Parathyroid adenoma (tissue), 2 donors: ENCODE results near the gene ENAM.

Source experiments
- H2AFZ ChIP-seq: fragments of 300-600 bp; sonication (generic); one replicate; pipeline ENCODE4 v1.7.0; 2017; ENCODE audit warnings: antibody characterized with exemption, mild to moderate bottlenecking
- H3K27ac ChIP-seq: fragments of 300-600 bp; sonication (generic); one replicate; pipeline ENCODE4 v1.7.0; 2017
- H3K27me3 ChIP-seq: fragments of 300-600 bp; sonication (generic); one replicate; pipeline ENCODE4 v1.7.0; 2017; ENCODE audit warnings: low read length; ENCODE audit not compliant: control insufficient read depth, insufficient read depth
- H3K36me3 ChIP-seq: fragments of 300-600 bp; sonication (generic); one replicate; pipeline ENCODE4 v1.7.0; 2017; ENCODE audit warnings: low read length; ENCODE audit not compliant: control insufficient read depth, insufficient read depth
- H3K4me1 ChIP-seq: fragments of 300-600 bp; sonication (generic); one replicate; pipeline ENCODE4 v1.7.0; 2017; ENCODE audit warnings: control low read depth
- H3K4me2 ChIP-seq: fragments of 300-600 bp; sonication (generic); one replicate; pipeline ENCODE4 v1.7.0; 2017; ENCODE audit warnings: low read length
- H3K4me3 ChIP-seq: fragments of 300-600 bp; sonication (generic); one replicate; pipeline ENCODE4 v1.7.0; 2017; ENCODE audit warnings: low read depth, low read length
- H3K79me2 ChIP-seq: fragments of 300-600 bp; sonication (generic); one replicate; pipeline ENCODE4 v1.7.0; 2017; ENCODE audit warnings: control low read depth
- H3K9ac ChIP-seq: fragments of 300-600 bp; sonication (generic); one replicate; pipeline ENCODE4 v1.7.0; 2017; ENCODE audit warnings: mild to moderate bottlenecking
- H3K9me3 ChIP-seq: fragments of 300-600 bp; sonication (generic); one replicate; pipeline ENCODE4 v1.7.0; 2017; ENCODE audit warnings: low read length; ENCODE audit not compliant: control insufficient read depth
- CTCF ChIP-seq: fragments of 300-600 bp; sonication (generic); IDR thresholded peaks from one replicate; pipeline ENCODE4 v1.7.0; 2017; ENCODE audit warnings: antibody characterized with exemption, mild to moderate bottlenecking
- donor health status: primary hyperparathyroidism.

Gene ENAM

GRCh38 chr4:70613306-70614183, 15.0 kb upstream of the ENAM start:
- Histone ChIP-seq H3K4me2 (peak overlapping the region; percentile 60), H3K9ac (no peak overlapping the region), H3K79me2 (no peaks in the 10 kb centered on the region), H3K9me3 (no peaks in the 10 kb centered on the region), H3K4me3 (peak overlapping the region; percentile 41), H2AFZ (peak overlapping the region; percentile 51), H3K27ac (peak overlapping the region; percentile 29), H3K36me3 (no peaks in the 10 kb centered on the region), H3K4me1 (no peaks in the 10 kb centered on the region), H3K27me3 (no peaks in the 10 kb centered on the region)
- no peak for TF ChIP-seq CTCF

GRCh38 chr4:70614184-70614555, 14.4 kb upstream of the ENAM start:
- H3K4me3 ChIP-seq = peak overlapping the region; percentile 41

GRCh38 chr4:70619288-70619687, 9.3 kb upstream of the ENAM start:
- no peak overlapping the region for H3K4me3 ChIP-seq
- H3K9me3 ChIP-seq = no peaks in the 10 kb centered on the region
- H2AFZ ChIP-seq = no peak overlapping the region
- H3K9ac ChIP-seq = no peak overlapping the region
- H3K4me1 ChIP-seq = no peaks in the 10 kb centered on the region
- no peaks in the 10 kb centered on the region for H3K27me3 ChIP-seq
- TF ChIP-seq CTCF = no peak
- H3K4me2 ChIP-seq = no peak overlapping the region
- no peaks in the 10 kb centered on the region for H3K79me2 ChIP-seq
- no peak overlapping the region for H3K27ac ChIP-seq
- no peaks in the 10 kb centered on the region for H3K36me3 ChIP-seq

More at GRCh38 chr4:70614184-70614555, 14.4 kb upstream of the ENAM start:
- no peaks in the 10 kb centered on the region for H3K27me3 ChIP-seq
- H3K4me1 ChIP-seq = no peaks in the 10 kb centered on the region
- no peak overlapping the region for H3K9ac ChIP-seq
- TF ChIP-seq CTCF = no peak
- peak overlapping the region; percentile 51 for H2AFZ ChIP-seq
- H3K27ac ChIP-seq = peak overlapping the region; percentile 29
- H3K9me3 ChIP-seq = no peaks in the 10 kb centered on the region
- H3K36me3 ChIP-seq = no peaks in the 10 kb centered on the region
- H3K79me2 ChIP-seq = no peaks in the 10 kb centered on the region
- H3K4me2 ChIP-seq = peak overlapping the region; percentile 60

GRCh38 chr4:70619778-70620177, 8.8 kb upstream of the ENAM start:
- no peaks in the 10 kb centered on the region for H3K27me3 ChIP-seq
- no peak for TF ChIP-seq CTCF
- no peaks in the 10 kb centered on the region for H3K79me2 ChIP-seq
- H3K36me3 ChIP-seq = no peaks in the 10 kb centered on the region
- no peak overlapping the region for H3K9ac ChIP-seq
- H3K4me2 ChIP-seq = no peak overlapping the region
- H3K4me3 ChIP-seq = no peak overlapping the region
- no peak overlapping the region for H2AFZ ChIP-seq
- no peaks in the 10 kb centered on the region for H3K4me1 ChIP-seq
- H3K27ac ChIP-seq = no peak overlapping the region
- no peaks in the 10 kb centered on the region for H3K9me3 ChIP-seq

DNA sequence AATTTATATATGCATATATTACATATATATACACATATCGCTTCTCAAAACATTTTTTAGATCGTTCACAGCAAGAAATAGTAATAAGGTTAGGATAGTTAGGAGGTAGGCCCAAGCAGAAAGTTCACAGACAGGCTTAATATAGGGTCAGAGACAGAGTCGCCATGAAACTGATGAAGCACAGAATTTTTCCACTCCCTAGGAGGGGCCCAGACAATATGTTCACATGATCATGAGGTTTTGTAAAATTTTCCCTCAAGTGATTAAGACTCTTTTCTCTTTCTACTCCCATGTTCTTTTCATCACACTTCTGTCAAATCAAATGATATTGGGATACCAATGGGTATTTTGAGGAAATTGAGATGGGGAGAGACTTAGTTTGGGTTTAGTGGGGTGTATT, 5.2 kb upstream of the ENAM start:
- Histone ChIP-seq H3K4me2 (no peak overlapping the region), H3K27me3 (no peaks in the 10 kb centered on the region)

More for the DNA sequence above, 5.2 kb upstream of the ENAM start:
- Histone ChIP-seq H3K79me2 (no peaks in the 10 kb centered on the region), H3K9me3 (no peaks in the 10 kb centered on the region), H3K4me3 (no peak overlapping the region), H3K27ac (no peak overlapping the region), H2AFZ (no peak overlapping the region), H3K4me1 (no peaks in the 10 kb centered on the region), H3K9ac (no peak overlapping the region), H3K36me3 (no peaks in the 10 kb centered on the region)
- TF ChIP-seq CTCF = no peak
